Testis (tissue), 2 donors: ENCODE measurements around the gene KCNAB1.

ENCODE experiments used
- POLR2A ChIP-seq: fragments of 450-650 bp; IDR thresholded peaks from one replicate; pipeline ENCODE4 v1.6.1; 2017; ENCODE audit warnings: antibody characterized with exemption, mild to moderate bottlenecking, moderate library complexity
- TF ChIP-seq, protein P1 (sequence below), 3 experiments: fragments of 450-650 bp in 2 of 3; fragments of 200-600 bp in 1 of 3; sonication (generic) in 1 of 3; IDR thresholded peaks; one replicate each; pipeline ENCODE4 v1.5.1; 2016 to 2019; ENCODE audit warnings: antibody characterized with exemption in 3 of 3, mild to moderate bottlenecking in 2 of 3, moderate library complexity in 1 of 3

DNA sequence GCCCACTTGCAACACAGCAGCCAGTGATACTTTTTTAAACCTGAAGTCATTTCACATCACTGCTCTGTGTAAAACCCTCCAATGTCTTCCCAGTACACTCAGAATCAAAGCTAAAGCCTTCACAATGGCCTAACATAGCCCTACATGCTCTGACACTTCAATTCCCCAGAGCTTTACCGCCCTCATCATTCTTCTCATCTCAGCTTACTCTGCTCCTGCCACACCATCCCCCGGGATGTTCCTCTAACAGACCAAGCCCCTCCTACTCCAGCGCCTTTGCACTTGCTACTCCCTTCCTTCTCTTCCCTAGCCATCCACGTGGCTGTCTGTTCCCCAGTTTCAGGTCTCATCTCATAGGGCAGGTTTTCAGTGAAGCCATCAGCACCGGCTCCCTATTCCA lies 240.6 kb downstream of the KCNAB1 start:
- no peak for TF ChIP-seq POLR2A
- TF ChIP-seq, protein P1, sequence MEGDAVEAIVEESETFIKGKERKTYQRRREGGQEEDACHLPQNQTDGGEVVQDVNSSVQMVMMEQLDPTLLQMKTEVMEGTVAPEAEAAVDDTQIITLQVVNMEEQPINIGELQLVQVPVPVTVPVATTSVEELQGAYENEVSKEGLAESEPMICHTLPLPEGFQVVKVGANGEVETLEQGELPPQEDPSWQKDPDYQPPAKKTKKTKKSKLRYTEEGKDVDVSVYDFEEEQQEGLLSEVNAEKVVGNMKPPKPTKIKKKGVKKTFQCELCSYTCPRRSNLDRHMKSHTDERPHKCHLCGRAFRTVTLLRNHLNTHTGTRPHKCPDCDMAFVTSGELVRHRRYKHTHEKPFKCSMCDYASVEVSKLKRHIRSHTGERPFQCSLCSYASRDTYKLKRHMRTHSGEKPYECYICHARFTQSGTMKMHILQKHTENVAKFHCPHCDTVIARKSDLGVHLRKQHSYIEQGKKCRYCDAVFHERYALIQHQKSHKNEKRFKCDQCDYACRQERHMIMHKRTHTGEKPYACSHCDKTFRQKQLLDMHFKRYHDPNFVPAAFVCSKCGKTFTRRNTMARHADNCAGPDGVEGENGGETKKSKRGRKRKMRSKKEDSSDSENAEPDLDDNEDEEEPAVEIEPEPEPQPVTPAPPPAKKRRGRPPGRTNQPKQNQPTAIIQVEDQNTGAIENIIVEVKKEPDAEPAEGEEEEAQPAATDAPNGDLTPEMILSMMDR (IDR thresholded peaks at IDR 0.05) = no peak
